Activated naive CD8-positive, alpha-beta T cell treated with anti-CD3 and anti-CD28 coated beads, Interleukin-2, amount 10 ng/mL, durations not matched to agents 7 days and 5 days (primary cell): ENCODE measurements around the gene NEK8. TPM values are rescaled to one million over a fixed set of nuclear protein-coding genes. Genes with fewer than 3 reads are reported as not detected.
"Not testable (repeated sequence)": the region's sequence is repeated elsewhere in the genome, so short reads cannot be mapped to it uniquely, and the experiment has no call there.

ENCODE experiments used
- ATAC-seq: fragments of 150-1000 bp; cut with Tn5 transposase; one replicate; pipeline ENCODE4 v1.10.0; 2021; ENCODE audit warnings: low read depth, moderate library complexity
- POLR2A ChIA-PET: fragments of 350-600 bp; sonication (Branson Sonifier 250); formaldehyde crosslinking; loops from one replicate; lab custom pipeline; 2021; ENCODE audit warnings: antibody characterized with exemption; lab: Charles Lee
- DNase-seq: peaks from one replicate; pipeline ENCODE4 v3.0.0; 2021
- H3K27ac Mint-ChIP-seq: one replicate; pipeline ENCODE4 v1.8.0; 2022; ENCODE audit warnings: mild to moderate bottlenecking, mixed read lengths
- H3K27me3 Mint-ChIP-seq: one replicate; pipeline ENCODE4 v1.8.0; 2022; ENCODE audit warnings: mild to moderate bottlenecking, moderate library complexity, mixed read lengths
- H3K36me3 Mint-ChIP-seq: one replicate; pipeline ENCODE4 v1.8.0; 2021; ENCODE audit warnings: mild to moderate bottlenecking, mixed read lengths
- H3K4me1 Mint-ChIP-seq: one replicate; pipeline ENCODE4 v1.8.0; 2021; ENCODE audit warnings: mixed read lengths
- H3K4me3 Mint-ChIP-seq: one replicate; pipeline ENCODE4 v1.8.0; 2022; ENCODE audit warnings: mild to moderate bottlenecking, moderate library complexity, mixed read lengths
- H3K9me3 Mint-ChIP-seq: one replicate; pipeline ENCODE4 v1.8.0; 2021; ENCODE audit warnings: mixed read lengths
- total RNA-seq, 2 experiments: library from RNA; stranded (reverse); gene quantifications; one replicate each; pipeline ENCODE4 v1.2.3, GENCODE V29; 2021

Gene NEK8
- total RNA-seq, 2 experiments from 2014 or later: 7.1 to 8.9 TPM

DNA sequence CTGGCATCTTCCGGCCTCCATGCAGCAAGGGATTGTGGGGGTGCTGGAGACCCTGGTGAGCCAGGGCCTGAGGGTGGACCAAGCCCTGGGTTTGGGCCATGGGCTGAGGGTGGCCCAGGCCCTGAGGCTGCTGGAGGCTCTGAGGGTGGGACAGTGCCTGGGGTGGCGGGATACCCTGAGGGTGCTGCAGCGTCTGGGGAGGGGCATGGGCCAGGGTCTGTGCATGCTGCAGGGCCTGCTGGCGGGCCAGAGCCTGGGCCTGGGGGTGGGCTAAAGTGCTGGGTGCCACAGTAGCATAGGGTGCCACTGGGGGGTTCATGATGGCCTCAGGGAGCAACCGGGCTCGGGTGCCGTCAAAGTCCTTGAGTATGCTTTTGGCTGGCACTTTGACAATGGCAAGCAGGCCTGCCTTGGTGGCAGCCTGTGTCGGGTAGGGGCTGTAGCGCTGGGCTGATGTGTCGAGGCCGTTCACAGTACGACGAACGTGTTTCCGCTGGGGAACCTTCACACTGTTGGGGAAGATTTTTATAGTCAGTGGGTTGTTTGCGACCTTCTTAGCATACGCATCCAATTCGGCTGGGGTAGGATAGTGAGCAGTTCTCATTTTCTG lies 30.8 kb downstream of the NEK8 start:
- Mint-ChIP-seq H3K4me3 (no peak overlapping the region), H3K27me3 (no peaks in the 10 kb centered on the region), H3K27ac (no peak overlapping the region), H3K36me3 (peaks cover 6% of the 10 kb centered on the region), H3K4me1 (peaks cover 10% of the 10 kb centered on the region), H3K9me3 (no peaks in the 10 kb centered on the region)
- DNase-seq: no peak
- no peak for ATAC-seq
- POLR2A ChIA-PET: no interaction called here

GRCh38 chr17:28760601-28761562 lies 32.3 kb downstream of the NEK8 start:
- H3K9me3 Mint-ChIP-seq: no peaks in the 10 kb centered on the region
- H3K36me3 Mint-ChIP-seq: peaks cover 6% of the 10 kb centered on the region
- no peak for DNase-seq
- no peak overlapping the region for H3K27ac Mint-ChIP-seq
- H3K4me1 Mint-ChIP-seq: peaks cover 11% of the 10 kb centered on the region
- ATAC-seq: no peak
- POLR2A ChIA-PET: interaction anchor here (1.8 kb wide), 1 partner anchor 34 kb away, joined by 6 read pairs; no protein-coding TSS in a partner anchor
- H3K27me3 Mint-ChIP-seq: no peaks in the 10 kb centered on the region
- no peak overlapping the region for H3K4me3 Mint-ChIP-seq

GRCh38 chr17:28763137-28763799 lies 34.7 kb downstream of the NEK8 start:
- POLR2A ChIA-PET: interaction anchor here (0.8 to 2.8 kb wide), 6 partner anchors 36 to 140 kb away, joined by 3 to 13 read pairs (median 4); partner anchors contain the start of genes FAM222B and TLCD1
- H3K27me3 Mint-ChIP-seq: no peaks in the 10 kb centered on the region
- DNase-seq (no peak), ATAC-seq (peak; percentile 28)
- peaks cover 9% of the 10 kb centered on the region for H3K4me1 Mint-ChIP-seq
- no peaks in the 10 kb centered on the region for H3K9me3 Mint-ChIP-seq
- H3K36me3 Mint-ChIP-seq: peaks cover 2% of the 10 kb centered on the region
- no peak overlapping the region for H3K27ac Mint-ChIP-seq
- H3K4me3 Mint-ChIP-seq: no peak overlapping the region

DNA sequence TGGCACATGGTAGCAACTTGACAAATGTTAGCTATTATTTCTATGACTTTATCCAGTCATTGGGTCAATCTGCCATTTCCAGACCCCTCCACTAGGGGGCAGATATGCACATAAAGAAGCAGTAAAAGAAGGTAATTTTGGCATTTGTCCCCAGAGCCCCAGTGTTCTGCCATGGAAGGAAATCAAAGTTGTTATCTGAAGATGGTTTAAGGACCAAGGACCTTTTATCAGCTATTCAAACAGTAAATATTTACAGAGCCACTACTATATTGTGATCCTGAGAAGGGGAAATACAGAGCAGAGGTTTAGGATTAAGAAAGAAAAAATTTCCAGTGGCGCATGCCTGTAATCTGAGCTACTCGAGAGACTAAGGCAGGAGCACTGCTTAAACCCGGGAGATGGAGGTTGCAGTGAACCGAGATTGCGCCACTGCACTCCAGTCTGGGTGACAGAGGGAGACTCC lies 35.2 kb downstream of the NEK8 start:
- H3K27ac Mint-ChIP-seq: peak overlapping the region; percentile 66
- peaks cover 9% of the 10 kb centered on the region for H3K4me1 Mint-ChIP-seq
- POLR2A ChIA-PET: interaction anchor here (0.8 to 2.8 kb wide), 6 partner anchors 37 to 140 kb away, joined by 3 to 13 read pairs (median 4); partner anchors contain the start of genes FAM222B and TLCD1
- H3K4me3 Mint-ChIP-seq: no peak overlapping the region
- DNase-seq: no peak
- peaks cover 2% of the 10 kb centered on the region for H3K36me3 Mint-ChIP-seq
- no peaks in the 10 kb centered on the region for H3K27me3 Mint-ChIP-seq
- no peaks in the 10 kb centered on the region for H3K9me3 Mint-ChIP-seq
- ATAC-seq: peak; percentile 67

DNA sequence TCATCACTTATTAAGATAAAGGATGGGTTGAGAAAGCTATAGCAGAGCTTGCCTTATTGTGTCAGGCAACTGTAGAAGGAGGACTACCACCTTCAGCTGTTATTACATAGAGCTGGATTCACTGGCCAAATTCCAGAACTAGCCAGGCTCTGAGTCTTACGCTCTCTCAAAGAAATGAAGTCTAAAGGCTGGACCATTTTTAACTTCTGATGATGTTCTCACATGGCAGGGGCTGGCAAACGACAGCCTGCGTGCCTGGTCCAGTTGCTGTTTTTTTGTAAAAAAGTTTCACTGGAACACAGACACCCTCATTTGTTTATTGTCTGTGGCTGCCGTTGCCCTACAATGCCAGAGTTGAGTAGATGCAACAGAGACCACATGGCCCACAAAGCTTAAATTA lies 36.5 kb downstream of the NEK8 start:
- no peak overlapping the region for H3K4me3 Mint-ChIP-seq
- no peaks in the 10 kb centered on the region for H3K9me3 Mint-ChIP-seq
- peaks cover 2% of the 10 kb centered on the region for H3K36me3 Mint-ChIP-seq
- ATAC-seq (no peak), DNase-seq (no peak)
- no peaks in the 10 kb centered on the region for H3K27me3 Mint-ChIP-seq
- POLR2A ChIA-PET: interaction anchor here (0.7 kb wide), 1 partner anchor 337 kb away, joined by 3 read pairs; no protein-coding TSS in a partner anchor
- peaks cover 11% of the 10 kb centered on the region for H3K4me1 Mint-ChIP-seq
- no peak overlapping the region for H3K27ac Mint-ChIP-seq

DNA sequence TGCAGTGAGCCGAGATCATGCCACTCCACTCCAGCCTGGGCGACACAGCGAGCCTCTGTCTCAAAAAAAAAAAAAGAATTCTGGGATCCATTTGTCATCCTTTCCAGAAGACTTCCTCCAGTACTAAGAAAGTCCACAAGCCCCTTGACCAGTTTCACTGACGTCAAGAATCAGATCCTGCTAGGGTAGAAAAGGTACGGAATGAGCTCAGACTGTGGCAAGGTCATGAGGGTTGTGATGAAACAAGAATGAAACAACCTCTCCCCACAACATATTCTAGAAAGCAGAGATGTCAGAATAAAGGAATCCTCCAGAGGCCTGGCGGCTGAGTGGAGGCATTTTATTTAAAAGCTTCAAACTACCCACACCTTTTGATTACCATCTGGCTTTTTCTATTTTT lies 45.1 kb downstream of the NEK8 start:
- Mint-ChIP-seq H3K4me3 (no peak overlapping the region), H3K27me3 (no peaks in the 10 kb centered on the region), H3K36me3 (peaks cover 5% of the 10 kb centered on the region), H3K27ac (no peak overlapping the region), H3K4me1 (peaks cover 21% of the 10 kb centered on the region), H3K9me3 (no peaks in the 10 kb centered on the region)
- no peak for DNase-seq
- ATAC-seq: no peak
- POLR2A ChIA-PET: interaction anchor here (0.6 kb wide), 1 partner anchor 174 kb away, joined by 3 read pairs; no protein-coding TSS in a partner anchor

- no peak for DNase-seq
- no peak for ATAC-seq
- H3K4me1 Mint-ChIP-seq: peaks cover 25% of the 10 kb centered on the region
- POLR2A ChIA-PET: interaction anchor here (0.6 to 0.7 kb wide), 2 partner anchors 20 to 174 kb away, joined by 3 read pairs; no protein-coding TSS in a partner anchor
- H3K36me3 Mint-ChIP-seq: peaks cover 9% of the 10 kb centered on the region
- no peaks in the 10 kb centered on the region for H3K9me3 Mint-ChIP-seq
- H3K27ac Mint-ChIP-seq: no peak overlapping the region
- H3K27me3 Mint-ChIP-seq: no peaks in the 10 kb centered on the region
- no peak overlapping the region for H3K4me3 Mint-ChIP-seq
These were observed 45.6 kb downstream of the NEK8 start for GRCh38 chr17:28774206-28774605.

GRCh38 chr17:28777178-28777577 lies 48.6 kb downstream of the NEK8 start:
- Mint-ChIP-seq H3K27ac (peak overlapping the region; percentile 6), H3K9me3 (no peaks in the 10 kb centered on the region), H3K4me3 (no peak overlapping the region), H3K27me3 (no peaks in the 10 kb centered on the region), H3K36me3 (peaks cover 11% of the 10 kb centered on the region), H3K4me1 (peaks cover 28% of the 10 kb centered on the region)
- POLR2A ChIA-PET: interaction anchor here (0.6 kb wide), 1 partner anchor 10 kb away, joined by 3 read pairs; no protein-coding TSS in a partner anchor
- DNase-seq: no peak
- ATAC-seq: no peak

- H3K27ac Mint-ChIP-seq, POLR2A ChIA-PET, H3K27me3 Mint-ChIP-seq, DNase-seq, ATAC-seq, H3K4me3 Mint-ChIP-seq, H3K36me3 Mint-ChIP-seq, H3K9me3 Mint-ChIP-seq: not testable (repeated sequence)
- H3K4me1 Mint-ChIP-seq: peaks cover 25% of the 10 kb centered on the region
These were observed 51.0 kb downstream of the NEK8 start for GRCh38 chr17:28779601-28780000.

DNA sequence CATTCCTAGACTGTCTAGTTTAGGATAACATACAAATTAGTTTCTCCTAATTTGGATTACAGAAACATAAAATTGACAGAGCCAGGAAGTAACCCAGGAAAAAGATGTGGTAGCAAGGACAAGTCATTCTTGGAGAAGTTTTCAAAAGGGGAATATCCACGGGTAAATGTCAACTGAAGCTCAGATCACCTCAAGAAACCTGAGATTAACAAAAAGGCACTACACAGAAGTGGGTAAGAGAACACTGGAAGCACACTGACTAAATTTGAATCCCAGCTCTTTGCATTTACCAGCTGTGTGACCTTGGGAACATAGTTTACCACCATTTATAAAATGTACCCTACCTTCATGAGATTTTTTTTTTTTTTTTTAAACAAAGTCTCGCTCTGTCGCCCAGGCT lies 54.6 kb downstream of the NEK8 start:
- H3K27ac Mint-ChIP-seq: no peak overlapping the region

DNA sequence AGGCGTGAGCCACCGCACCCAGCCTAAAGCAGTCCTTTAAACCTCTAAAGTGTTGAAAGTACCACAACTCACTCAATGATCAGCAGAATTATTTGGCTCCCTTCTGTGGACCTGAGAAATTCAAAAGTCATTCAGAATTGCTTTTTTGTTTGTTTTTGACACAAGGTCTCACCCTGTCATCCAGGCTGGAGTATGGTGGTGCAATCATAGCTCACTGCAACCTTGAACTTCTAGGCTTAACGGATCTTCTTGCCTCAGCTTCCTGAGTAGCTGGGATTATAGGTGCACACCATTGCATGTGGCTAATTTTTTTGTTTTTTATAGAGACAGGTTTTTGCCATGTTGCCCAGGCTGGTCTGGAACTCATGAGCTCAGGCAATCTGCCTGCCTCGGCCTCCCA lies 59.5 kb downstream of the NEK8 start:
- H3K9me3 Mint-ChIP-seq: no peaks in the 10 kb centered on the region
- peaks cover 6% of the 10 kb centered on the region for H3K4me1 Mint-ChIP-seq
- DNase-seq: no peak
- peaks cover 4% of the 10 kb centered on the region for H3K36me3 Mint-ChIP-seq
- no peak overlapping the region for H3K4me3 Mint-ChIP-seq
- no peak overlapping the region for H3K27ac Mint-ChIP-seq
- no peaks in the 10 kb centered on the region for H3K27me3 Mint-ChIP-seq
- ATAC-seq: no peak
- POLR2A ChIA-PET: interaction anchor here (0.6 kb wide), 1 partner anchor 55 kb away, joined by 5 read pairs; no protein-coding TSS in a partner anchor

More for the DNA sequence above, 54.6 kb downstream of the NEK8 start:
- Mint-ChIP-seq H3K4me3 (no peak overlapping the region), H3K4me1 (peaks cover 12% of the 10 kb centered on the region), H3K36me3 (peaks cover 7% of the 10 kb centered on the region), H3K9me3 (no peaks in the 10 kb centered on the region), H3K27me3 (no peaks in the 10 kb centered on the region)
- POLR2A ChIA-PET: no interaction called here
- ATAC-seq (no peak), DNase-seq (no peak)
